Pancreas (tissue), 10 donors: ENCODE results near the gene MED15. TPM values are rescaled to one million over a fixed set of nuclear protein-coding genes. Genes with fewer than 3 reads are reported as not detected.

Experiments
- ATAC-seq, 4 donors: fragments of 200-7000 bp; cut with Tn5 transposase; one replicate each; pipeline versions ENCODE4 v1.8.0 to v1.9.1; 2020; ENCODE audit warnings: mild to moderate bottlenecking in 4 of 4, moderate library complexity in 4 of 4
- DNase-seq, 6 donors: peaks; one replicate each; pipeline ENCODE4 v3.0.0-alpha.2; 2020
- FAIRE-seq: peaks from 2 replicates; lab custom pipeline; 2012; peaks lifted over from hg19 to GRCh38; lab: Jason Lieb, UNC
- H3K27ac ChIP-seq, 4 donors: fragments of 200-600 bp; sonication (generic); 1 replicate in 3 of 4; 2 replicates in 1 of 4; pipeline versions ENCODE4 v1.5.0 to v1.8.0; 2020
- H3K27me3 ChIP-seq, 4 donors: fragments of 200-600 bp; one replicate each; pipeline ENCODE4 v1.8.0; 2021
- H3K36me3 ChIP-seq, 3 donors: fragments of 200-600 bp; sonication (generic) in 1 of 3; one replicate each; pipeline versions ENCODE4 v1.5.0 to v1.8.0; 2020 to 2021
- H3K4me1 ChIP-seq, 3 donors: fragments of 200-600 bp; one replicate each; pipeline ENCODE4 v1.8.0; 2021
- H3K4me3 ChIP-seq, 4 donors: fragments of 200-600 bp; sonication (generic) in 2 of 4; one replicate each; pipeline versions ENCODE4 v1.5.0 to v1.8.0; 2020 to 2021
- H3K9me3 ChIP-seq, 4 donors: fragments of 200-600 bp; one replicate each; pipeline ENCODE4 v1.8.0; 2021
- CTCF ChIP-seq, 4 donors: fragments of 200-600 bp; sonication (generic) in 3 of 4; IDR thresholded peaks; one replicate each; pipeline versions ENCODE4 v1.5.0 to v1.8.0; 2021; ENCODE audit warnings: antibody characterized with exemption in 4 of 4
- WGBS, 2 donors: extraction: QIAGEN DNeasy Blood & Tissue Kit; methylation state at CpG; one replicate each; pipeline ENCODE4 v1.1.7; 2013; 5-methylcytosine and 5-hydroxymethylcytosine counted together
- intact Hi-C, 3 donors: fragments of 100-400 bp; cut with DNase I; formaldehyde crosslinking; loops; one replicate each; pipeline versions ENCODE4 v1.11.1 to v1.14.2; 2022
- polyA plus RNA-seq, 2 donors: library from polyadenylated mRNA; stranded (reverse); fragments of 200-250 nt; gene quantifications; one replicate each; pipeline ENCODE4 v1.2.3, GENCODE V29; 2013
- total RNA-seq, 6 donors: library from RNA; stranded (reverse); fragmentation: NEBNext Ultra II Directional in 4 of 6; extraction: Animal tissue kit (Norgen Biotek cat#: 25700) in 4 of 6; gene quantifications; one replicate each; pipeline versions ENCODE4 v1.2.1 to v1.2.4, GENCODE V29; 2021 to 2023
- donor health status: healthy with polysubstance abuse.
- donor health status: DM: no; HTN: no; CAD: no; lungs with moderate emphysema.
- donor health status: DM: no; HTN: no; CAD: no.
- donor health status: control.
- donor health status: control.
- donor health status: Bipolar disorder and iron deficiency.
- donor health status: DM: yes; HTN: yes; CAD: no.
- donor health status: DM: no; HTN: no; CAD: no.
- donor health status: DM: no; HTN: no; CAD: no.
- donor health status: DM: yes; HTN: yes; CAD: no.

Gene MED15
- total and polyA plus RNA-seq, 8 donors: 27.1 to 61.7 (median 37.0) TPM

- DNase-seq (no peak), ATAC-seq (no peak), FAIRE-seq (no peak)
- Histone ChIP-seq H3K27ac (no peak overlapping the region), H3K4me3 (no peak overlapping the region), H3K9me3 (no peaks in the 10 kb centered on the region), H3K4me1 (no peaks in the 10 kb centered on the region), H3K27me3 (no peaks in the 10 kb centered on the region), H3K36me3 (no peaks in the 10 kb centered on the region)
- no peak for TF ChIP-seq CTCF (IDR thresholded peaks at IDR 0.05)
- intact Hi-C loops: loop anchor here in 1 of 3 donors (5.0 kb wide), 1 partner anchor 49 kb away; no protein-coding TSS in a partner anchor
- WGBS, 2 donors: 85 to 88% methylated on average over 8 to 10 of the region's 10 CpGs
These were observed 123.6 kb downstream of the MED15 start for GRCh38 chr22:20630873-20631617.

- Histone ChIP-seq H3K27me3 (no peaks in the 10 kb centered on the region), H3K9me3 (no peaks in the 10 kb centered on the region), H3K27ac (no peak overlapping the region), H3K4me1 (no peaks in the 10 kb centered on the region), H3K4me3 (no peak overlapping the region), H3K36me3 (no peaks in the 10 kb centered on the region)
- FAIRE-seq (no peak), ATAC-seq (no peak), DNase-seq (no peak)
- intact Hi-C loops: loop anchor here in 1 of 3 donors (5.0 kb wide), 1 partner anchor 50 kb away; no protein-coding TSS in a partner anchor
- TF ChIP-seq CTCF (IDR thresholded peaks at IDR 0.05): no peak
- WGBS, 2 donors: 82 to 88% methylated on average over 6 of the region's 6 CpGs
These were observed 124.7 kb downstream of the MED15 start for GRCh38 chr22:20632082-20632481.

GRCh38 chr22:20632518-20632917, 125.1 kb downstream of the MED15 start:
- no peak overlapping the region for H3K27ac ChIP-seq
- no peaks in the 10 kb centered on the region for H3K4me1 ChIP-seq
- intact Hi-C loops: loop anchor here in 1 of 3 donors (5.0 kb wide), 1 partner anchor 50 kb away; no protein-coding TSS in a partner anchor
- H3K4me3 ChIP-seq: no peak overlapping the region
- ATAC-seq (no peak), DNase-seq (no peak), FAIRE-seq (no peak)
- H3K36me3 ChIP-seq: no peaks in the 10 kb centered on the region
- 62 to 73% methylated on average over 4 of the region's 4 CpGs for WGBS, 2 donors
- no peaks in the 10 kb centered on the region for H3K27me3 ChIP-seq
- no peaks in the 10 kb centered on the region for H3K9me3 ChIP-seq
- no peak for TF ChIP-seq CTCF (IDR thresholded peaks at IDR 0.05)

GRCh38 chr22:20634560-20635226, 127.3 kb downstream of the MED15 start:
- FAIRE-seq: no peak
- no peak for ATAC-seq
- no peaks in the 10 kb centered on the region for H3K36me3 ChIP-seq
- H3K27me3 ChIP-seq: no peaks in the 10 kb centered on the region
- 80 to 85% methylated on average over 9 of the region's 9 CpGs for WGBS, 2 donors
- no peak overlapping the region for H3K4me3 ChIP-seq
- intact Hi-C loops: loop anchor here in 1 of 3 donors (5.0 kb wide), 1 partner anchor 52 kb away; no protein-coding TSS in a partner anchor
- H3K4me1 ChIP-seq: peaks cover 0 to 11% (median 0%) of the 10 kb centered on the region in 3 donors
- no peak for TF ChIP-seq CTCF (IDR thresholded peaks at IDR 0.05)
- DNase-seq: no peak
- H3K27ac ChIP-seq: no peak overlapping the region
- H3K9me3 ChIP-seq: no peaks in the 10 kb centered on the region
